GM12878 (cell line): ENCODE results near the gene BICRA.

Experiments used
- CHD4 ChIP-seq: fragments of 200-600 bp; sonication (generic); IDR thresholded peaks from 2 replicates; pipeline ENCODE4 v1.6.1; 2016; ENCODE audit warnings: mild to moderate bottlenecking
- EP300 ChIP-seq, 2 experiments: fragments of 150-350 bp in 1 of 2; IDR thresholded peaks; 2 replicates each; pipeline ENCODE4 v1.6.1; 2011 to 2012; ENCODE audit warnings: low read depth in 2 of 2, low read length in 2 of 2, borderline replicate concordance in 1 of 2, improper control_type of control experiment in 1 of 2, inconsistent platforms in 1 of 2; ENCODE audit not compliant: control insufficient read depth in 1 of 2
- ETV6 ChIP-seq, 2 experiments: fragments of 450-650 bp in 1 of 2; IDR thresholded peaks in 1 of 2; conservative IDR thresholded peaks in 1 of 2; 2 replicates each; pipeline ENCODE4 v1.6.1; 2014; ENCODE audit warnings: antibody characterized with exemption in 1 of 2, borderline replicate concordance in 1 of 2, low read depth in 1 of 2, mild to moderate bottlenecking in 1 of 2, moderate library complexity in 1 of 2
- EZH2 ChIP-seq: IDR thresholded peaks from 2 replicates; pipeline ENCODE4 v1.6.1; 2012; ENCODE audit warnings: low read depth, mild to moderate bottlenecking, control low read depth, inconsistent platforms, low read length, borderline replicate concordance; ENCODE audit not compliant: control insufficient read depth
- HDAC2 ChIP-seq: fragments of 200-600 bp; sonication (generic); IDR thresholded peaks from 2 replicates; pipeline ENCODE4 v1.6.1; 2017
- POLR2A ChIP-seq: IDR thresholded peaks from 2 replicates; pipeline ENCODE4 v1.6.1; 2011; ENCODE audit warnings: low read depth, mild to moderate bottlenecking, low read length
- RAD21 ChIP-seq: IDR thresholded peaks from 2 replicates; pipeline ENCODE4 v1.6.1; 2011; ENCODE audit warnings: mild to moderate bottlenecking, low read depth, low read length, moderate library complexity; ENCODE audit not compliant: insufficient read depth
- SIN3A ChIP-seq: IDR thresholded peaks from 2 replicates; pipeline ENCODE4 v1.6.1; 2012; ENCODE audit warnings: low read depth, low read length, improper control_type of control experiment
- SRF ChIP-seq, 2 experiments: IDR thresholded peaks; 2 replicates each; pipeline ENCODE4 v1.6.1; 2011; ENCODE audit warnings: low read depth in 2 of 2, low read length in 2 of 2, mild to moderate bottlenecking in 1 of 2, moderate library complexity in 1 of 2
- TCF3 ChIP-seq: IDR thresholded peaks from 2 replicates; pipeline ENCODE4 v1.6.1; 2012; ENCODE audit warnings: low read depth, mild to moderate bottlenecking, low read length, borderline replicate concordance; ENCODE audit not compliant: insufficient read depth
- TF ChIP-seq, protein P1 (sequence below), 3 experiments: IDR thresholded peaks in 2 of 3; conservative IDR thresholded peaks in 1 of 3; 2 replicates each; pipeline ENCODE4 v1.5.1; 2011; ENCODE audit warnings: low read depth in 3 of 3, low read length in 3 of 3, mild to moderate bottlenecking in 3 of 3, control low read depth in 2 of 3, moderate library complexity in 2 of 3, inconsistent platforms in 1 of 3, mixed read lengths in 1 of 3; ENCODE audit not compliant: control insufficient read depth in 2 of 3, insufficient read depth in 1 of 3; ENCODE audit errors: extremely low read depth in 1 of 3
- TF ChIP-seq, protein P2 (sequence below): IDR thresholded peaks from 2 replicates; pipeline ENCODE4 v1.6.1; 2011; ENCODE audit warnings: low read depth, mild to moderate bottlenecking, low read length, moderate library complexity, borderline replicate concordance; ENCODE audit errors: extremely low read depth

DNA sequence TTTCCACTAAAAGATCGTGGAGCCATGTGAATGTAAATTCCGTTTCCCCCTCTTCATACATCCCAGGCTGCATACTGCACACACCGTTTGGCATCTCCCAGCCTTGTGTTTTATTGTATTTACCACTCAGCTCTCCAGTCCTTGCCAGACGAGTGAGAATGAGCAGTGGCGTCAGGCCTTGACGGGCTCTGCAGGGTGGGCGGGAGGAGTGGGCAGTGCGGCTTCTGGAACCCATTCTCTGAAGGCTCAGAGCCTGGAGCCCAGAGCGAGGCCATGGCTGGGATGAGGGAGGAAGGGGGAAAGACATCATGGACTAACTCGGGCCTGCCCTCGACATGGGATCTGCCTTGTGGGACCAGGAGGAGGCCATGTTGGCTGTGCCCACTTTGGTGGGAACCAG lies 25.1 kb downstream of the BICRA start:
- TF ChIP-seq, protein P1, sequence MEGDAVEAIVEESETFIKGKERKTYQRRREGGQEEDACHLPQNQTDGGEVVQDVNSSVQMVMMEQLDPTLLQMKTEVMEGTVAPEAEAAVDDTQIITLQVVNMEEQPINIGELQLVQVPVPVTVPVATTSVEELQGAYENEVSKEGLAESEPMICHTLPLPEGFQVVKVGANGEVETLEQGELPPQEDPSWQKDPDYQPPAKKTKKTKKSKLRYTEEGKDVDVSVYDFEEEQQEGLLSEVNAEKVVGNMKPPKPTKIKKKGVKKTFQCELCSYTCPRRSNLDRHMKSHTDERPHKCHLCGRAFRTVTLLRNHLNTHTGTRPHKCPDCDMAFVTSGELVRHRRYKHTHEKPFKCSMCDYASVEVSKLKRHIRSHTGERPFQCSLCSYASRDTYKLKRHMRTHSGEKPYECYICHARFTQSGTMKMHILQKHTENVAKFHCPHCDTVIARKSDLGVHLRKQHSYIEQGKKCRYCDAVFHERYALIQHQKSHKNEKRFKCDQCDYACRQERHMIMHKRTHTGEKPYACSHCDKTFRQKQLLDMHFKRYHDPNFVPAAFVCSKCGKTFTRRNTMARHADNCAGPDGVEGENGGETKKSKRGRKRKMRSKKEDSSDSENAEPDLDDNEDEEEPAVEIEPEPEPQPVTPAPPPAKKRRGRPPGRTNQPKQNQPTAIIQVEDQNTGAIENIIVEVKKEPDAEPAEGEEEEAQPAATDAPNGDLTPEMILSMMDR (IDR thresholded peaks at IDR 0.05 in 2 of 3, conservative IDR thresholded peaks at IDR 0.05 in 1 of 3; ENCODE audit: control insufficient read depth in 2 of 3, extremely low read depth in 1 of 3, insufficient read depth in 1 of 3, low read depth in 3 of 3, low read length in 3 of 3) = no peak
- TF ChIP-seq EZH2 = no peak
- no peak for TF ChIP-seq SRF (IDR thresholded peaks at IDR 0.05; ENCODE audit: low read depth in 2 of 2, low read length in 2 of 2)
- no peak for TF ChIP-seq HDAC2
- no peak for TF ChIP-seq EP300 (IDR thresholded peaks at IDR 0.05; ENCODE audit: borderline replicate concordance in 1 of 2, control insufficient read depth in 1 of 2, low read depth in 2 of 2, low read length in 2 of 2)
- TF ChIP-seq SIN3A = no peak
- no peak for TF ChIP-seq CHD4
- no peak for TF ChIP-seq TCF3
- TF ChIP-seq RAD21 = no peak
- TF ChIP-seq POLR2A = no peak
- TF ChIP-seq ETV6 (conservative IDR thresholded peaks at IDR 0.05 in 1 of 2, IDR thresholded peaks at IDR 0.05 in 1 of 2; ENCODE audit: borderline replicate concordance in 1 of 2, low read depth in 1 of 2) = no peak
- TF ChIP-seq, protein P2, sequence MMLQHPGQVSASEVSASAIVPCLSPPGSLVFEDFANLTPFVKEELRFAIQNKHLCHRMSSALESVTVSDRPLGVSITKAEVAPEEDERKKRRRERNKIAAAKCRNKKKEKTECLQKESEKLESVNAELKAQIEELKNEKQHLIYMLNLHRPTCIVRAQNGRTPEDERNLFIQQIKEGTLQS = no peak
